Sigmoid colon (tissue), 7 donors: ENCODE data around the gene NDOR1. TPM values are rescaled to one million over a fixed set of nuclear protein-coding genes. Genes with fewer than 3 reads are reported as not detected.

Experiments
- DNase-seq: peaks from one replicate; pipeline ENCODE4 v3.0.0-alpha.2; 2019
- H3K27ac ChIP-seq, 4 donors: fragments of 200-600 bp; sonication (generic); one replicate each; pipeline ENCODE4 v1.5.1; 2016 to 2019; ENCODE audit warnings: mild to moderate bottlenecking in 1 of 4
- H3K27me3 ChIP-seq, 3 donors: fragments of 200-600 bp; sonication (generic); one replicate each; pipeline ENCODE4 v1.5.1; 2019; ENCODE audit warnings: mild to moderate bottlenecking in 1 of 3
- H3K36me3 ChIP-seq, 4 donors: fragments of 200-600 bp; sonication (generic); one replicate each; pipeline ENCODE4 v1.5.1; 2016 to 2019
- H3K4me1 ChIP-seq, 4 donors: fragments of 200-600 bp; sonication (generic); one replicate each; pipeline ENCODE4 v1.5.1; 2017 to 2019
- H3K4me3 ChIP-seq, 4 donors: fragments of 200-600 bp; sonication (generic); one replicate each; pipeline ENCODE4 v1.5.1; 2017 to 2019; ENCODE audit warnings: mild to moderate bottlenecking in 2 of 4, moderate library complexity in 1 of 4
- H3K9me3 ChIP-seq, 4 donors: fragments of 200-600 bp in 3 of 4; sonication (generic) in 3 of 4; one replicate each; pipeline versions ENCODE4 v1.5.1 to v1.6.1; 2013 to 2019
- EP300 ChIP-seq, 4 donors: sonication (generic); formaldehyde crosslinking; IDR thresholded peaks; one replicate each; pipeline ENCODE4 v1.6.1; 2017; ENCODE audit warnings: antibody characterized with exemption in 4 of 4
- POLR2A ChIP-seq, 2 donors: fragments of 450-650 bp; IDR thresholded peaks; one replicate each; pipeline ENCODE4 v1.6.1; 2016; ENCODE audit warnings: antibody characterized with exemption in 2 of 2, mild to moderate bottlenecking in 2 of 2, moderate library complexity in 2 of 2
- POLR2AphosphoS5 ChIP-seq, 4 donors: sonication (generic); formaldehyde crosslinking; IDR thresholded peaks; one replicate each; pipeline ENCODE4 v1.6.1; 2017; ENCODE audit warnings: antibody characterized with exemption in 4 of 4
- WGBS, 2 donors: extraction: QIAGEN DNeasy Blood & Tissue Kit; methylation state at CpG; one replicate each; pipeline ENCODE4 v1.1.7; 2013; 5-methylcytosine and 5-hydroxymethylcytosine counted together
- intact Hi-C: fragments of 100-400 bp; cut with DNase I; formaldehyde crosslinking; loops from one replicate; pipeline ENCODE4 v1.15.1; 2023
- polyA plus RNA-seq, 3 donors: library from polyadenylated mRNA; stranded (reverse); fragments of 200-250 nt; gene quantifications; one replicate each; pipeline ENCODE4 v1.2.3, GENCODE V29; 2013
- total RNA-seq, 4 donors: library from RNA; depleted of rRNA; stranded (reverse); fragments of >200 nt; gene quantifications; one replicate each; pipeline ENCODE4 v1.1.0, GENCODE V29; 2016
- TF ChIP-seq, protein P1 (sequence below), 4 experiments: fragments of 450-650 bp in 3 of 4; fragments of 200-600 bp in 1 of 4; IDR thresholded peaks; one replicate each; pipeline ENCODE4 v1.5.1; 2016 to 2019; ENCODE audit warnings: antibody characterized with exemption in 4 of 4, mild to moderate bottlenecking in 3 of 4, moderate library complexity in 2 of 4
- donor health status: healthy with polysubstance abuse.
- donor health status: Bipolar disorder and iron deficiency.
- donor health status: healthy.

The NDOR1 gene
- total and polyA plus RNA-seq, 7 donors, result 3.8 to 20.2 (median 5.4) TPM

DNA sequence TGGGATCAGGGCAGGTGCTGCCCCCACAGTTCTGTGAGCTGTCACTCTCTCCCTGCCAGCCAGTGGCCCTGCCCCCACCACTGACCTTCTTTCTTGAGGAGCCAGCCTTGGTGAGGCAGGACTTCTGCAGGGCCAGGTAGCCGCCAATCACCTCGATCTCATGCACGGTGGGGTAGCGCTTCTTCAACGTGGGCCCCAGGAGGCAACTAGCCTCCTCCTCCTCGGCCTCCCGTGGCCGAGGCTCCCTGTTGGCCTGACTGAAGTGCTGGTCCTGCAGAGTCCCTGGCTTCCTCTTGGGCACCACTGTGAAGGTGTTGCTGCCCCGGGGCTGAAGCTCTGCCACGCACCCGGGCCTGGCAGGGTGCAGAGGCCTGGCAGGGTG, 6.6 kb upstream of the NDOR1 start:
- no peak overlapping the region for H3K27ac ChIP-seq
- H3K4me3 ChIP-seq, result no peak overlapping the region
- no peaks in the 10 kb centered on the region for H3K27me3 ChIP-seq
- no peaks in the 10 kb centered on the region for H3K36me3 ChIP-seq
- peaks cover 0 to 55% (median 54%) of the 10 kb centered on the region in 4 donors for H3K4me1 ChIP-seq
- H3K9me3 ChIP-seq, result no peaks in the 10 kb centered on the region
- intact Hi-C loops, result no loop called here
- TF ChIP-seq EP300 (IDR thresholded peaks at IDR 0.05) (no peak), POLR2A (IDR thresholded peaks at IDR 0.05) (no peak), POLR2AphosphoS5 (IDR thresholded peaks at IDR 0.05) (no peak)
- TF ChIP-seq, protein P1, sequence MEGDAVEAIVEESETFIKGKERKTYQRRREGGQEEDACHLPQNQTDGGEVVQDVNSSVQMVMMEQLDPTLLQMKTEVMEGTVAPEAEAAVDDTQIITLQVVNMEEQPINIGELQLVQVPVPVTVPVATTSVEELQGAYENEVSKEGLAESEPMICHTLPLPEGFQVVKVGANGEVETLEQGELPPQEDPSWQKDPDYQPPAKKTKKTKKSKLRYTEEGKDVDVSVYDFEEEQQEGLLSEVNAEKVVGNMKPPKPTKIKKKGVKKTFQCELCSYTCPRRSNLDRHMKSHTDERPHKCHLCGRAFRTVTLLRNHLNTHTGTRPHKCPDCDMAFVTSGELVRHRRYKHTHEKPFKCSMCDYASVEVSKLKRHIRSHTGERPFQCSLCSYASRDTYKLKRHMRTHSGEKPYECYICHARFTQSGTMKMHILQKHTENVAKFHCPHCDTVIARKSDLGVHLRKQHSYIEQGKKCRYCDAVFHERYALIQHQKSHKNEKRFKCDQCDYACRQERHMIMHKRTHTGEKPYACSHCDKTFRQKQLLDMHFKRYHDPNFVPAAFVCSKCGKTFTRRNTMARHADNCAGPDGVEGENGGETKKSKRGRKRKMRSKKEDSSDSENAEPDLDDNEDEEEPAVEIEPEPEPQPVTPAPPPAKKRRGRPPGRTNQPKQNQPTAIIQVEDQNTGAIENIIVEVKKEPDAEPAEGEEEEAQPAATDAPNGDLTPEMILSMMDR (IDR thresholded peaks at IDR 0.05), result no peak
- 19 to 68% methylated on average over 11 of the region's 11 CpGs for WGBS, 2 donors
- DNase-seq, result no peak

DNA sequence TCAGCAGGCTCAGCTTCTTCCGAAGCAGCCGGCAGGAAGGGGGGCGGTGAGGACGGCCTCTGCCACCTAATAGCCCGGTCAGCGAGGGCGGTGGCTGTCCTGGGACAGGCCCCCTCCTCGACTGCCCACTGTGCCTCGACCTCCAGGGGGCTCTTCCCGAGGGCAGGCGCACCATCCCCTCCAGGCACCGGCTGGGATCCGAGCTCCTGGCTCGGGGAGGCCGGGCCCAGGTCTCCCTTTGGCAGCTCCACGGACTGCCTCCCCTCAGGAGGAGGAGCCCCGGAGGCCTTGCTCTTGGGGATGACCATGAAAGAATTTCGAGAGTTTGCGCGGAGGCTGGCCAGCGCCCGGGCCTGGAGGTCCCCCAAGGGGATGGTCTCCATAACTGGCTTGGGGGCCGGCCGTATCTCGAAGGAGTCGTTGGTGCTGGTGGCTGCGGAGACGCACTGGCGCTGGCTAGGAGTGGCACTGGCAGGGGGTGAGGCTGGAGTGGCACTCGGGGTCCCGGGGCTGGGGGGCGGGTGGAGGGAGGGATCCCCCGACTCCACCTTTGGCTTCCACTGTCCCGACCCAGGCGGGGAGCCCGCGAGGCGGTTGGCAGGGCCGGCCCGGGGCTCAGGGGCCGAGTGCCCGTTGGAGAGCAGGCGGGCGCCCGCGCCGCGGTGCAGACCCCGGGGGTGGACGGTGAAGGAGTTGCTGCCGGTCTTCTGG, 5.9 kb upstream of the NDOR1 start:
- TF ChIP-seq POLR2AphosphoS5 (IDR thresholded peaks at IDR 0.05), result no peak
- TF ChIP-seq, protein P1 (IDR thresholded peaks at IDR 0.05), result no peak
- no peak for TF ChIP-seq POLR2A (IDR thresholded peaks at IDR 0.05)
- TF ChIP-seq EP300 (IDR thresholded peaks at IDR 0.05), result no peak
- intact Hi-C loops, result loop anchor here (2.0 kb wide), 1 partner anchor 41 kb away; the partner anchor contains the start of gene TUBB4B
- H3K4me1 ChIP-seq, result peaks cover 0 to 62% (median 61%) of the 10 kb centered on the region in 4 donors
- H3K9me3 ChIP-seq, result no peaks in the 10 kb centered on the region
- no peaks in the 10 kb centered on the region for H3K36me3 ChIP-seq
- H3K27me3 ChIP-seq, result no peaks in the 10 kb centered on the region
- peak overlapping the region; percentile 21 to 67 (median 66) for H3K4me3 ChIP-seq
- H3K27ac ChIP-seq, result peak overlapping the region in 2 of 4 donors; percentile 57 to 80
- WGBS, 2 donors, result 5 to 21% methylated on average over 51 of the region's 51 CpGs
- DNase-seq, result no peak

DNA sequence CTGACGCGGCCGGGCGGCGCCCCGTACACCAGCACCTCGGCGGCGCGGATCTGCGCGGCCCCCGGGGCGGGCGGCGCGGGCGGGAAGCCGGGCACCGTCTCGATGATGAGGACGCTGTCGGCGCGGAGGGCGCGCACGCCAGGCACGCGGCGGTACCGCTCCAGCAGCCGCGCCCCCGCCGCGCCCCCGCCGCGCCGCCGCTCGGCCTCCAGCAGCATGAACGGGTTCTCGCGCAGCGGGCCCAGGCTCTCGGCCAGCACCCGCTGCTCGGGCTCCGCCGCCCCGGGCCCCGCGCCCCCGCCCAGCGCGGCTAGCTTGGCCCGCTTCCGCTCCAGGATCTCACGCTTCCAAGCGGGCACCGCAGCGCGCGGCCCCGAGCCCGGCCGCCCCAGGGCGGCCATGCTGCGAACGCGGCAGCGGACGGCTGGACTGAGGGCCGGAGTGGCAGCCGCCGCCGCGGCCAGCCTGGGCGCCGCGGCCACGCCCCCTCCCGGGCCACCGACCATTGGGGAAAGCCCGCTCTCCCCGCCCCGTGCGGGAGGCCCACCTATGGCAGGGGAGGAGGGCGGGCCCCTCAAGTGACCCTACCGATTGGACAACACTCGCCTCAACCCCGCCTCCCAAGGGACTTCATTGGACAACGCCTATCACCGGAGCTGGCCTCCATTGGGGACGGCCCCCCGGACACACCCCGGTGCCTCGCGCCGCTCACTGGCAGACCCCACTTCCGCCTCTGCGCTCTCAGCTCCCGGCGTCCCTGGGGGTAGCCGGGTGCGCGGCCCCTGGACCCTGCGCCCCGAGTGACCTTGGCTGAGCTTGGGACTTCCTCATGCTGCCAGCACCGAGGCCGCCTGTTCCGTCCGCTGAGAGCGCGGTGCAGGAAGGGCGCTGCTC, 4.9 kb upstream of the NDOR1 start, which contains the start of gene TPRN:
TPRN (minus strand) TSS at position 431 of the 894 bp plus-strand sequence; CDS start at position 401, 30 bp downstream.
- Histone ChIP-seq H3K9me3 (no peaks in the 10 kb centered on the region), H3K27ac (peak within 1 kb of the TSS; percentile 78 to 84 (median 82)), H3K36me3 (no peaks in the 10 kb centered on the region), H3K4me1 (peaks cover 0 to 68% (median 66%) of the 10 kb centered on the region in 4 donors), H3K27me3 (no peaks in the 10 kb centered on the region), H3K4me3 (peak within 1 kb of the TSS; percentile 54 to 67 (median 66))
- intact Hi-C loops, result loop anchor here (1.0 to 2.0 kb wide), 2 partner anchors 23 to 40 kb away; partner anchors contain the start of gene TUBB4B
- 0 to 1% methylated on average over 118 of the region's 118 CpGs for WGBS, 2 donors
- DNase-seq, result peak; percentile 100
- TF ChIP-seq POLR2AphosphoS5 (IDR thresholded peaks at IDR 0.05), result peak; percentile 52 to 84 (median 74)
- no peak for TF ChIP-seq EP300 (IDR thresholded peaks at IDR 0.05)
- TF ChIP-seq, protein P1 (IDR thresholded peaks at IDR 0.05), result no peak
- peak; percentile 39 to 53 for TF ChIP-seq POLR2A (IDR thresholded peaks at IDR 0.05)

DNA sequence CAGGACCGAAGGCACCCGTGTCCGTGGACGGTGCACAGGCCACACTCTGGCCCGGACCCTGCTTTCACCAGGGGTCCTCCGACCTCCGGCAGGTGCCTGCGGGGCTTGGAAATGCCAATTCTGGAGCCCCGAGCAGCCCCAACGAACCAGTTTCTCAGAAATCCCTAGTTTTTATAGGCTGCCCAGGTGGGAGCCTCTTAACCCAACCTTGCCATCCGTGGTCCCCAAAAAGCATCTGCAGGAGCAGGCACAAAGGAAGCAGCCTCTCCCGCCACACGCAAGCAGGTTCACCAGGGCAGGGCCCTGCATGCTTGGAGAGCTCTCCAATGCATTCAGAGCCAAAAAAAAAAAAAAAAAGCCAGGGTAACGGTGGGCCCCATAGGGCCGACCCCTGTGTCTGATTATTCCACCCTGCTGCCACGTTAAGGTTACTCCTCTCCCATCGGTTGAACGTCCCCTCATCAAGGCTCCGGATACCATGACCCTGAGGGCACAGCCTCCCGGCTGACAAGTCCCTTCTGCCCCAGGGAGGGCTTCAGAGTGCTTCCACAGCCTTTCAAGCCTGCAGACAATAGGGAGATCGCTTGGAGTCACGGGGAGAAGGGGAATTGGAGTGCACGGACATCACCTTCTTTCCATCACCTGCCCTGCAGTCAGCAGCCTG, 4.2 kb upstream of the NDOR1 start:
- intact Hi-C loops, result loop anchor here (1.0 to 2.0 kb wide), 2 partner anchors 22 to 39 kb away; partner anchors contain the start of gene TUBB4B
- Histone ChIP-seq H3K4me1 (peaks cover 0 to 74% (median 71%) of the 10 kb centered on the region in 4 donors), H3K36me3 (no peaks in the 10 kb centered on the region), H3K4me3 (peak overlapping the region; percentile 54 to 67 (median 66)), H3K9me3 (no peaks in the 10 kb centered on the region), H3K27me3 (no peaks in the 10 kb centered on the region), H3K27ac (peak overlapping the region; percentile 78 to 84 (median 82))
- DNase-seq, result no peak
- TF ChIP-seq POLR2A (IDR thresholded peaks at IDR 0.05) (no peak), EP300 (IDR thresholded peaks at IDR 0.05) (no peak), POLR2AphosphoS5 (IDR thresholded peaks at IDR 0.05) (no peak)
- TF ChIP-seq, protein P1 (IDR thresholded peaks at IDR 0.05), result no peak
- 16 to 26% methylated on average over 23 of the region's 23 CpGs for WGBS, 2 donors
